Measurements from ENCODE around the gene RPL39L.

RPL39L gene

DNA sequence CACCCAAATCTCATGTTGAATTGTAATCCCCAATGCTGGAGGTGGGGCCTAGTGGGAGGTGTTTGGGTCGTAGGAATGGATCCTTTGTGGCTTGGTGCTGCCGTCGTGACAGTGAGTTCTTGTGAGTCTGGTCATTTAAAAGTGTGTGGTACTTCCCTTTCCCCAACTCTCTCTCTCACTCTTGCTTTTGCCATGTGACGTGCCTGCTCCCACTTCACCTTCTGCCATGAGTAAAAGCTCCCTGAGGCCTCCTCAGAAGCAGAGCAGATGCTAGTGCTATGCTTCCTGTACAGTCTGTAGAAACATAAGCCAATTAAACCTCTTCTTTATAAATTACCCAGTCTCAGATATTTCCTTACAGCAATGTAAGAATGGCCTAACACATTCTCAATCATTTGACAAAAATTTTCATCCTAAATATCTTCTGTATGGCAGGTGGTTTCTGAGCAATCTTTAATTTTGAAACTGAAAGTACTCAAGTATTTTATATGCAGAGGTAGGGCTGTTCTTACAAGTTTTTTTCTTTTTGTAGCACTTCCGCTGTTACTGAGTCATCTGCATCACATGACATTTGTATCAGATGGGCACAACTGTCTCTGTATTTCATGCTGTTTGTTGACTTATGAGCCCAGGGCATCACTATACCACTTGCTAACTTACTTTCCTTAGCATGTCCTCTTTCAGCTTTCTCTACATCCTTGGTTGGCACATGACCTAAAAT lies 8.8 kb downstream of the RPL39L start:
- DNase-seq (ENCODE audit: low read depth) = peak; percentile 89
- H3K4me3 ChIP-seq (replicated peaks; ENCODE audit: low read depth, low read length) = peak overlapping the region; percentile 15
- TF ChIP-seq, protein P1, sequence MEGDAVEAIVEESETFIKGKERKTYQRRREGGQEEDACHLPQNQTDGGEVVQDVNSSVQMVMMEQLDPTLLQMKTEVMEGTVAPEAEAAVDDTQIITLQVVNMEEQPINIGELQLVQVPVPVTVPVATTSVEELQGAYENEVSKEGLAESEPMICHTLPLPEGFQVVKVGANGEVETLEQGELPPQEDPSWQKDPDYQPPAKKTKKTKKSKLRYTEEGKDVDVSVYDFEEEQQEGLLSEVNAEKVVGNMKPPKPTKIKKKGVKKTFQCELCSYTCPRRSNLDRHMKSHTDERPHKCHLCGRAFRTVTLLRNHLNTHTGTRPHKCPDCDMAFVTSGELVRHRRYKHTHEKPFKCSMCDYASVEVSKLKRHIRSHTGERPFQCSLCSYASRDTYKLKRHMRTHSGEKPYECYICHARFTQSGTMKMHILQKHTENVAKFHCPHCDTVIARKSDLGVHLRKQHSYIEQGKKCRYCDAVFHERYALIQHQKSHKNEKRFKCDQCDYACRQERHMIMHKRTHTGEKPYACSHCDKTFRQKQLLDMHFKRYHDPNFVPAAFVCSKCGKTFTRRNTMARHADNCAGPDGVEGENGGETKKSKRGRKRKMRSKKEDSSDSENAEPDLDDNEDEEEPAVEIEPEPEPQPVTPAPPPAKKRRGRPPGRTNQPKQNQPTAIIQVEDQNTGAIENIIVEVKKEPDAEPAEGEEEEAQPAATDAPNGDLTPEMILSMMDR (IDR thresholded peaks at IDR 0.05; ENCODE audit: low read length, missing control alignments) = no peak

DNA sequence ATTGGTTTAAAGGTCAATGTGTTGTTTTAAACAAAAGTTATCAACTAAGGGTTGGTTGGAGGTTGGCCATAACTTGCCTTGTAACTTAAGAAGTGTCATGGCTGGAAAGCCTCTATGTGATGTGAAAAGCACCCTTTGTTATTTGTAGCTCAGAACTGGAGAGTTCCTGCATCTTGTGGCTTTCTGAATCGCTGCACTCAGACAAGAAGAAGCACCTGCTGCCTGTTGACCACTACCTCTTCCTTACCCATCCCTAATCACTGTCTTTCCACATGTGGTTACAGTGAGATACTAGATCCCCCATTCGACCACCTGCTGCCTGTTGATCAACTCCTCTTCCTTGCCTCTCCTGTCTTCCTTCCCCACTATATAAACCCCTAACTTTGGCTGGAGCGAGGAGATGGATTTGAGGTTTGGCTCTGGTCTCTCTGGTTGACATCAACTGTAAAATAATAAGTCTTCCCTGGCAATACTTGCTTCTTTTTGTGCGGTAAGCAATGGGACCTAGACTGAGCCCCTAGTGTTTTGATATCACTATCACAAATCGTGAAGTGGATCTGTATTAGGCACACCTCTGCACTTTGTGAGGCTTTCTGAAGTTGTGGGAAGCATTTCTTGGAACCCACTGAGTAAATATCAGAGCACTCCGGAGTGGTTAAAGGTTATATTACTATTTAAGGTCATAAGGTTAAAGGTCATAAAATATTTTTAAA lies 13.8 kb downstream of the RPL39L start:
- TF ChIP-seq, protein P1 (IDR thresholded peaks at IDR 0.05; ENCODE audit: low read length, missing control alignments) = no peak
- DNase-seq (ENCODE audit: low read depth) = no peak
- H3K4me3 ChIP-seq (replicated peaks; ENCODE audit: low read depth, low read length) = no peak overlapping the region

DNA sequence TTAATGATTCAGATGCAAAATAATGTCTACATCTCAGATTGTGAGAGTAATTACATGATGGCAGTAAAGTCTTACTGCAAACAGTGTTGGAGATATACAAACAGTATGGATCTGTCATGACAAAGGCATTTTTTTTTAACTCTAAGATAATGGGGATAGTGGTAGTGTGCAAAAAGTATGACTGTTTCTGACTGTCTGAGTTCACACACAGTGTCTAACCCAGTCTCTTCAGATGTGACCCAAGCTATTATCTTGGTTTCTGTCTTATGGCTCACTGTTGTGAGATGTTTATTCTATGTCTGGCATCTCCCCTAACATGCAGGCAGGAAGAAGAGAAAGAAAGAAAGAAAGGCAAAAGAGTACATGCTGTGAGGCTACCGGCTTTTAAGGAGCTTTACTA lies 17.0 kb downstream of the RPL39L start:
- no peak overlapping the region for H3K4me3 ChIP-seq (replicated peaks; ENCODE audit: low read depth, low read length)
- DNase-seq (ENCODE audit: low read depth) = no peak
- TF ChIP-seq, protein P1 (IDR thresholded peaks at IDR 0.05; ENCODE audit: low read length, missing control alignments) = no peak

DNA sequence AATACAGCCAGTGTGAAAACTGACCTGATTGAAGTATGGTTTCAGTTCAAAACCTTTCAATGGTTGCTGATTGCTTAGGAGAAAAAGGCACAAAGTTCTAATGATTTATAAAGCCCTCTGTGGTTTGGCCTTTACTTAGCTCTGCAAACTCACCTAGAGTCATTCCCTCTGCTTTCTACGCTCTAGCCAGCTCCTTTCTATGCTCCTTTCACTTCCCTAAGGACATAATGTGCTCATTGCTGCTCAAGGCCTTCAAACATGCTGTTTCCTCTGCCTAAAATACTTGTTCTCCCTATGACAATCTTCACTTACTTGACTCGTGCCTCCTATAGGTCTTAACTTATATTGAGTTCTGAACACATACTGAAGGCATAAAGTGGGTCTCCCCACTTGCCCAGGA lies 19.0 kb downstream of the RPL39L start:
- TF ChIP-seq, protein P1 (IDR thresholded peaks at IDR 0.05; ENCODE audit: low read length, missing control alignments) = no peak
- H3K4me3 ChIP-seq (replicated peaks; ENCODE audit: low read depth, low read length) = no peak overlapping the region
- DNase-seq (ENCODE audit: low read depth) = no peak

DNA sequence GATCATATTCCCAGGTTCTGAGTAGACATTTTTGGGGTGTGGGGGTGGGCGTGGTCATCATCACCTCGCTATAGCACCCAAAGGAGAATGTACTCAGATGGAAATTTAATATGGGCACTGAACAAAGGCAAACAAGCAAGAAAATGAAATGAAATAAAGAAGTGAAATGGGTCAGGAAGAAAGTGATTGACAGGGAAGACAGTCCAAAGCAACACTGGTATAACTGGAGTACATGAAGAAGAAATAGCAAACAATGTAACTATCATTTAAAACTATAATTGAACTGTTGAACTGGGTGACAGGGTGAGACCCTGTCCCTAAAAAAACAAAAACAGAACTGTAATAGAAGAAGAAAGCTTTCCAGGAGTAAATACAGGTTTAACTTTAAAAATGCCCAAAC lies 24.8 kb downstream of the RPL39L start:
- DNase-seq (ENCODE audit: low read depth) = no peak
- H3K4me3 ChIP-seq (replicated peaks; ENCODE audit: low read depth, low read length) = no peak overlapping the region
- TF ChIP-seq, protein P1 (IDR thresholded peaks at IDR 0.05; ENCODE audit: low read length, missing control alignments) = no peak

DNA sequence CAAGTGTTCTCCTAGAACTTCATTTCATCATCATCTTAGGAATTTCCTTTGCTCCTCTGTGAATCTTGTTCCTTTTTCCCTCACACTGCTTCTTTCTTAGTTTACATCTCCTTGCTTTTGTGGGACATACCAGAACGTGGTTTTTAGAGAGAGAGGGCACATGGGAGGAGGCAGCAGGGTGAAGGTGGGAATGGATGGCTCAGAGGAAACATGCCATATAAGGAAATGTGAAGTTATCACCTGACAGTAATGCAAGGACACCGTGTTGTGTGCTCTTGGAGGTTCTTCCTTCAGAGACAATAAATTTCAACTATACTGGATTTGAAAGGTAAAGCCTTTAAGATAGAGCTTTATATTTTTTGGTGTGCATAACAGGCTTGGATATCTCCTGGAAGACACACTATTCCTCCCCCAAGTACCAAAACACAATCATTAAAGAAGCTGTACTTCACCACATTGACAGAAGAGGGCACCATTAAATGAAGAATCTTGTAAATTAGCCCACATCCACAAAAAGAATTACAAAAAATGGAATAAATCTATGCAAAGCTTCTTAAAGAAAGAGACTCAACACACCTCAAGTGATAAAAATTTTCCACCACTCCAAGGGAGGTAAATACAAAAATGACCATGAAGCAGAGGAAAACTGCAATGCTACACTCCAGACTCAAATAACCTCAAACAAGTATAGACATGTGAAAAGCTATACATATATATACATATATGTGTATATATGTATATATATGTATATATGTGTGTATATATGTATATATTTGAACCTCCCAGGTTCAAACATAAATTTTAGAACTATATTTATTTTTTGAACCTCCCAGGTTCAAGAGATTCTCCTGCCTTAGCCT lies 26.1 kb downstream of the RPL39L start:
- H3K4me3 ChIP-seq (replicated peaks; ENCODE audit: low read depth, low read length) = no peak overlapping the region
- TF ChIP-seq, protein P1 (IDR thresholded peaks at IDR 0.05; ENCODE audit: low read length, missing control alignments) = peak; percentile 70
- peak; percentile 65 for DNase-seq (ENCODE audit: low read depth)

Data from fibroblast of pulmonary artery (primary cell).